Effector CD8-positive, alpha-beta T cell (primary cell): Measurements from ENCODE around the gene VTI1B.
"Not testable (repeated sequence)": the region's sequence is repeated elsewhere in the genome, so short reads cannot be mapped to it uniquely, and the experiment has no call there.

Source experiments
- DNase-seq: peaks from one replicate; lab custom pipeline; 2025; lab: John Stamatoyannopoulos, UW

Gene VTI1B

DNA sequence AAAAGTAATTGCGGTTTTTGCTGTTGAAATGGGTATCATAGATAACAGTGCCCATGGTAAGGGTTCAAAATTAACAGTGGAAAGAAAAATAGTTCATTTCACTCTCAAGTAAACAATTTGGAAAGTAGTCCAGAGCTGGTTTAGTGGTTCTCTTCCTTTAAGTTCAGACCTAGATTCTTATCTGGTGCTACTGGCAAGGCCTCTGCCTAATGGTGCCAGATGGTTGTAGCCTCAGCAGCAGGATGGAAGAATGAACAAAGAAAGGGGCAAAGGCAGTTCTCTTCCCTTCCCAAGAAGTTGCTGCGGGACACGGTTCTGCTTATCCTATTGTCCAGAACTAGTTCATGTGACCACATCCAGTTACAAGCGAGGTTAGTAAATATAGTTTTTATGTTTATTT, 44.2 kb downstream of the VTI1B start:
- DNase-seq = no peak

- DNase-seq = no peak
Observed at GRCh38 chr14:67627519-67627918, 46.9 kb downstream of the VTI1B start.

GRCh38 chr14:67626131-67626530, 48.3 kb downstream of the VTI1B start:
- DNase-seq = not testable (repeated sequence)

- DNase-seq = no peak
Observed at GRCh38 chr14:67623114-67623513, 51.3 kb downstream of the VTI1B start.

DNA sequence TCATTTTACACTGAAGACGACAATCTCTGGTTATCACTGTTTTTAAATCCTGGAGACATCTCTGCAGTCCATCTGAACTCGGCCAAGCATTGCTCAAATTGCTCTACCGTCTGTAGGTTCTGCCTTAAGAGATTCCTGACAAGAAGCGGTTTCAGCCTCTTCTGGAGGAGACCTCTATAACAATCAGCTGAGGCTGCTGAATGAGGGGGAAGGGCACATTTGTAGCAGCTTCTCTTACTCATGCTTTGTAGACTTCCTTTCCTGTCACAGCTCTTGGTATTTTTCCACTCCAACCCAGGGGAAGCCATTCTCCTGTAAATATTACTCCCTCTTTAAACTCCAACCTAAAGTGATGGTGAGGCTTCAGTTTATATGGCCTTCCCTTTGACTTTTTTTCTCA, 51.8 kb downstream of the VTI1B start:
- no peak for DNase-seq

DNA sequence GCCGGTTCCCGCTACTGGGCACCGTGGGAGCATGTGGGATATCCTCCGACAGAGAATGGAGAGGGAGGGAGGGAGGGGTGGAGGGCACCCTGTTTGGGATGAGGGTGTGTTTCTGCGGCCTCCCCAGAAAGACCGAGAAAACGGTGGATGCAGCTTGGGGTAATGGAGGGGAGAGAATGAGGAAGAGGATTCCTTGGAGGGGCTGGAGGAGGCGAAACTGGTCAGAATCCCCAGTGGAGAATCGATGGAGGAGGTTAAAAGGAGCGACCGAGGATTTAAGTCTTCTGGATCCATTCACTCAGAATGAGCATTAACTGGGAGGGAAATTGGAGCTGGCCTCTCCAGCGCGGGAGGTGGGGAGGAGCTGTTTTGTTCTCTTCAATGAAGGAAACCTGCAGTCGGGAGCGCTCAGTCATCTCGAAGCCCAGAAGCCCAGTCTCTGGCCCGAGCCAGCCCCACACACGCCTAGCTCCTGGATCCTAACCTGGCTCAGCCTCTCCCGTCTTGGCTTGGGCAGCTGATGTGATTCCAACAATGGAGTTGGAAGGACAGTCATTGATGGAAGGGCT, 54.1 kb downstream of the VTI1B start:
- DNase-seq = no peak

- DNase-seq = peak; percentile 91
Observed at GRCh38 chr14:67619446-67620216, 54.8 kb downstream of the VTI1B start, which contains the start of gene ARG2. Gene ARG2, plus strand, starts transcription at chr14:67619920. Its CDS starts 58 bp downstream, at chr14:67619978.

DNA sequence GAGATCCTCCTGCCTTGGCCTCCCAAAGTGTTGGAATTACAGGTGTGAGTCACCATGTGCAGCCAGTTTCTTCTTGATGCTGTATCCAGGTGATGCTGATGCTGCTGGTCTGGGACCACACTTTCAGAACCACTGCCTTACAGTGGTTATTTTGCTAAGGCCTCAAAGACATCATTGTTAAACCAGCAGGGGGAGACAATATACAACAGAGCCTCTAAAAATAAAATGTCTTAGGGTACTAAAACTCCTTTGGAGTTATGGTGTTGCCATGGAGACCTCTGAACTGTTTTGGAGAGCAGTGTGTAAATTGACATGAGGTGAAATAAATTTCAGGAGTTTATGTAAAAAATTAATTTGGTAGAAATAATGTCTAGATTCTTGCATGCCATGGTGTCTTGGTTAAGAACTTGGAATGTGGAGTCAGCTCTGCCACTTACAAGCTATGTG, 55.8 kb downstream of the VTI1B start:
- no peak for DNase-seq

DNA sequence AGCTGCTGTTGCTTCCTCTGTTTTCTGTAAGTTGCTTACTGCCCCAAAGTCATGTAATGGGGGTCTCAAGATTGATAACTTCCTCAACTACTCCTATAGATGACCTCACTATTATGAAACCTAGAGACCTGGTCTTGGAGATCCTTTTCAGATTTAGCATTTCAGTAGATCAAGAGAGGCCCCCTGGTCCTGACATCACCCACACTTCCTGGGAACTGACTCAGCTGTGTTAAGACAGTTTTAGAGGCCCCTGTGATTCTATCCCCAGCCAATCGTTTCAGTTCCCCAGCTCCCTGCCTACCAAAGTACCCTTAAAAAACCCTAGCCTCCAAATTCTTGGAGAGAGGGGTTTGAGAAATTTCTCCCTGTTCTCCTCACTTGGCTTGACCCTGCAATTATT, 63.9 kb downstream of the VTI1B start:
- no peak for DNase-seq

DNA sequence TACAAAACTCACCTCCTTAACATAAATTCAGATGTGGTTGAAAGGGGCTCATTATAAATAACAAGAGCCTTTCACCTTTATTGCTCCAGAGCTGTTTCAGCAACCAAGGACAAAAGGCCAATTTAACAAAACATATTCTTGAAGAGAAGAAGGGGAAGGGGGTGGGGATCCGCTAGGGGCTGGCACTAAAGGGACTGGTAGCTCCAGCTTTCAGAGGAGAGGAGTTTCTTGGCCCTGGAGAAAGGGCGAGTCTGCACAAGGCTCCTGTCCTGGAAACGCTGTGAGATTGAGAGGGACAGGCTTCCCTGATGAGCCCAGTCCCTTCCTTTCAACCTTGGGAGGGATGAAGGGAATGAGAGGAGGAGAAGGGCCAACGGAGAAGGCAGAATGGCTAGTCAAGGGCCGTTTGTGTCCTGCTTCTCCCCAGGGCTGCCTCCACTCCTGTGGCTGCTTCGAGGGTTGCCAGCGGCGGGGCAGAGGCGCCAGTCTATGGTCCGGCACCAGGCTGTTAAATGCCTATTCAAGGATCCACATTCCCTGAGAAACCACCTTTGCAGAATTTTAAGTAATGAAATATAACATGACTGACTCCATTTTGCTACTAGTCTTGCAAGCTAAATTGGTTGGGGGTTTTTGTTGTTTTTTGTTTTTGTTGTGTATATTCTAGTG, 64.7 kb downstream of the VTI1B start:
- DNase-seq = no peak

- DNase-seq = no peak
Observed at GRCh38 chr14:67607646-67608045, 66.8 kb downstream of the VTI1B start.

DNA sequence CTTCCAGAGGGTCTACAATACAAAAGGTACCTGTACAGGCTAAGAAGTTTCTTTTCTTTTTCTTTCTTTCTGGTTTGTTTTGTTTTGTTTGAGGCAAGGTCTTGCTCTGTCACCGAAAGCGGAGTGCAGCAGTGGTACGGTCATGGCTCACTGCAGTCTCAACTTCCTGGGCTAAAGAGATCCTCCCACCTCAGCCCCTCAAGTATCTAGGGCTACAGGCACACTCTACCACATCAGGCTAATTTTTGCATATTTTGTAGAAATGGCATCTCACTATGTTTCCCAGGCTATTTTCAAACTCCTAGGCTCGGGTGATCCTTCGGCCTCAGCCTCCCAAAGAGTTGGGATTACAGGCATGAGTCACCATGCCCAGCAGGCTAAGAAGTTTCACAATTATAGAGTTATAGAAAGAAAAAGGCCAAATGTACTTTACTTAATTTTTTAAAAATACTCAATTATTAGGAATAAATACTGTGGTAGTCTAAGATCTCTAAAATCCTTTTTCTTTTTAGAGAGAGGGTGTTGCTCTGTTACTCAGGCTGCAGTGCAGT, 71.4 kb downstream of the VTI1B start:
- DNase-seq = no peak

DNA sequence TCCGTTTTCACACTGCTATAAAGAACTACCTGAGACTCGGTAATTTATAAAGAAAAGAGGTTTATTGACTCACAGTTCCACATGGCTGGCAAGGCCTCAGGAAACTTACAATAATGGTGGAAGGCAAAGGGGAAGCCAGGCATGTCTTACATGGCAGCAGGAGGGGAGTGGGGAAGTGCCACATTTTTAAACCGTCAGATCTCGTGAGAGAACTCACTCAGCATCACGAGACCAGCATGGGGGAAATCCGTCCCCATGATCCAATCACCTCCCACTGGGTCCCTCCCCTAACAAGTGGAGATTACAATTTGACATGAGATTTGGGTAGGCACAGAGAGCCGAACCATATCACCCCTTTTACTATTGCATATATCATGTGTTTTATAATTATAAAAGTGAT, 72.4 kb downstream of the VTI1B start:
- no peak for DNase-seq

DNA sequence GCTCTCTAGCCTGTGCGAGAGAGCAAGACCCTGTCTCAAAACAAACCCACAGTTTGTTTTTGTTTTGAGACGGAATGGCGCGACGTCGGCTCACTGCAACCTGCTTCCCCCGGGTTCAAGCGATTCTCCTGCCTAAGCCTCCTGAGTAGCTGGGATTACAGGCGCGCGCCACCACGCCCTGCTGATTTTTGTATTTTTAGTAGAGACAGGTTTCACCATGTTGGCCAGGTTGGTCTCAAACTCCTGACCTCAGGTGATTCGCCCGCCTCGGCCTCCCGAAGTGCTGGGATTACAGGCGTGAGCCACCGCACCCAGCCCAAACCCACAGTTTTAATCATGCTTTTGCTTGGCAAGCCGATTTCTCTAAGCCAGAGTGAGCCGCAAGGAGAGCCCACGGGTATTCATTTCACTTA, 73.9 kb downstream of the VTI1B start:
- DNase-seq = not testable (repeated sequence)

DNA sequence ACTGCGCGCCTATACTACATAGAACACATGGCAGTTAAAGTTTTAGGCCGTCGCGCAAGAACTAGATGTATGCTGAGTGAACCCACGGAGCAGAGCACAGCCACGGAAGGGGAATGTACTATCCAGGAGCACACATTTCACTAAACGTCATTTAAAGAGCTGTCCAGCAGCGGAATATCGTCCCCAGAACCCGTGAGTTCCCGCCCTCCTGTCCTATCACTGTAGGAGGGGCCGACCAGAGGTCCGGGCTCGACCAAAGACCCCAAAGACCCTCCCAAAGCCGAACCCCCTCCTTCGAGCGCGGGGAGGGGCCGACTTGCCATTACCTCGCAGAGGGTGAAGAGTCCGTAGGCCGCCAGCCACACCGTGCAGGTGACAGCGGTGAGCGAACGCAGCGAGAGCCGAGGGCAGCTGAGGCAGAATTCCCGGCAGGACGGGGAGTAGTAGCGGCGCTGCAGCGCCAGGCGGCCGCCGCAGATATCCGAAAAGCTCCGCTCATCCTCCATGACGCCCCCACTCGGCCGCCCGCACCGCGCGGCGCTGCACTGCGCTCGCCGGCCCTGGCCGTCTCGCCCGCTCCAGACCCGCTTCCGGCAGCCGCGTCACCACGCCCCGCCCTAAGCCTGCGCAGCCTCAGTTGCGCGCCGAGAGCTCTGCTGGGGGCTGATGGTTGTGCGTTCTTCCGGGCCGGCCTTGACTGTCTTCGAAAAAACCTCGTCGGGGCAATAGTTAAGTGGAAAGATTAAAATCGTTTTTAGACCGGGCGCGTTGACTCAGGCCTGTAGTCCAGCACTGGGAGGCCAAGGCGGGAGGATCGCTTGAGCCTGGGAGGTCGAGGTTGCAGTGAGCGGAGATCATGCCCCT, 74.5 kb downstream of the VTI1B start, which contains the start of gene PIGH:
TSS of gene PIGH (minus strand) at position 571 of the 864 bp plus-strand sequence. CDS start at position 506, 65 bp downstream.
- DNase-seq = peak; percentile 92
